Neural cell (in vitro differentiated cells): Measurements from ENCODE around the gene DIMT1. TPM values are rescaled to one million over a fixed set of nuclear protein-coding genes. Genes with fewer than 3 reads are reported as not detected.

Source experiments
- H2AFZ ChIP-seq: fragments of 200-600, 300-800 bp; sonication (generic), shearing (Covaris generic); 2 replicates; pipeline ENCODE4 v1.6.0; 2014; ENCODE audit warnings: low read depth, mild to moderate bottlenecking, antibody characterized with exemption, low read length, moderate library complexity
- H3F3A ChIP-seq: fragments of 200-600 bp; shearing (Covaris generic); 2 replicates; pipeline ENCODE4 v1.6.1; 2016; ENCODE audit warnings: mild to moderate bottlenecking, moderate library complexity, mixed read lengths, antibody characterized with exemption, low read length; ENCODE audit not compliant: insufficient read depth, poor library complexity, severe bottlenecking
- H3K27ac ChIP-seq: fragments of 200-600, 300-800 bp; sonication (generic), shearing (Covaris generic); 2 replicates; pipeline ENCODE4 v1.5.1; 2014; ENCODE audit warnings: mild to moderate bottlenecking, low read length, moderate library complexity
- H3K27me3 ChIP-seq: fragments of 300-800, 200-600 bp; sonication (generic), shearing (Covaris generic); 2 replicates; pipeline ENCODE4 v1.6.0; 2014; ENCODE audit warnings: mild to moderate bottlenecking, low read depth, low read length, moderate library complexity; ENCODE audit not compliant: insufficient read depth
- H3K36me3 ChIP-seq: fragments of 300-800, 200-600 bp; sonication (generic), shearing (Covaris generic); 2 replicates; pipeline ENCODE4 v1.5.1; 2014; ENCODE audit warnings: mild to moderate bottlenecking, antibody characterized with exemption, low read length, moderate library complexity; ENCODE audit not compliant: insufficient read depth
- H3K4me2 ChIP-seq: fragments of 300-800, 200-600 bp; sonication (generic), shearing (Covaris generic); 2 replicates; pipeline ENCODE4 v1.6.0; 2014; ENCODE audit warnings: mild to moderate bottlenecking, low read length
- H3K4me3 ChIP-seq: fragments of 300-800, 200-600 bp; sonication (generic), shearing (Covaris generic); 2 replicates; pipeline ENCODE4 v1.5.1; 2014; ENCODE audit warnings: mild to moderate bottlenecking, low read length, moderate library complexity
- H3K79me2 ChIP-seq: fragments of 200-600 bp; shearing (Covaris generic); replicated peaks from 2 replicates; pipeline ENCODE4 v1.6.0; 2014; ENCODE audit warnings: mild to moderate bottlenecking, low read length, moderate library complexity; ENCODE audit not compliant: insufficient read depth
- H3K9ac ChIP-seq: fragments of 300-800, 200-600 bp; sonication (generic), shearing (Covaris generic); 2 replicates; pipeline ENCODE4 v1.6.1; 2016; ENCODE audit warnings: mild to moderate bottlenecking, low read length, mixed read lengths
- H3K9me2 ChIP-seq: fragments of 200-600 bp; shearing (Covaris generic); 2 replicates; pipeline ENCODE4 v1.6.1; 2016; ENCODE audit warnings: mild to moderate bottlenecking, low read length, mixed read lengths; ENCODE audit not compliant: insufficient read depth
- H3K9me3 ChIP-seq: fragments of 200-600, 300-800 bp; sonication (generic), shearing (Covaris generic); 2 replicates; pipeline ENCODE4 v1.6.1; 2016; ENCODE audit warnings: mild to moderate bottlenecking, mixed run types, low read length, moderate library complexity, mixed read lengths
- H4K20me1 ChIP-seq: fragments of 200-600 bp; shearing (Covaris generic); 2 replicates; pipeline ENCODE4 v1.6.1; 2016; ENCODE audit warnings: mild to moderate bottlenecking, mixed run types; ENCODE audit not compliant: insufficient read depth
- CTCF ChIP-seq: fragments of 450-650 bp; IDR thresholded peaks from 2 replicates; pipeline ENCODE4 v1.5.1; 2014; ENCODE audit warnings: antibody characterized with exemption, mild to moderate bottlenecking, moderate library complexity; ENCODE audit not compliant: poor library complexity, severe bottlenecking
- EP300 ChIP-seq: fragments of 450-650 bp; conservative IDR thresholded peaks from 2 replicates; pipeline ENCODE4 v1.6.1; 2014; ENCODE audit warnings: antibody characterized with exemption, mild to moderate bottlenecking, moderate library complexity; ENCODE audit not compliant: poor library complexity, severe bottlenecking
- EZH2 ChIP-seq: fragments of 200-600, 300-800 bp; shearing (Covaris generic), sonication (generic); IDR thresholded peaks from 2 replicates; pipeline ENCODE4 v1.6.1; 2014; ENCODE audit warnings: antibody characterized with exemption, low read length, borderline replicate concordance, mild to moderate bottlenecking; ENCODE audit not compliant: insufficient read depth, poor library complexity, severe bottlenecking
- MXI1 ChIP-seq: fragments of 450-650 bp; conservative IDR thresholded peaks from 2 replicates; pipeline ENCODE4 v1.6.1; 2014; ENCODE audit warnings: antibody characterized with exemption, mild to moderate bottlenecking; ENCODE audit not compliant: poor library complexity, severe bottlenecking
- POLR2AphosphoS5 ChIP-seq: IDR thresholded peaks from 2 replicates; pipeline ENCODE4 v1.6.1; 2012
- RAD21 ChIP-seq: fragments of 450-650 bp; conservative IDR thresholded peaks from 2 replicates; pipeline ENCODE4 v1.6.1; 2014; ENCODE audit warnings: antibody characterized with exemption, mild to moderate bottlenecking, moderate library complexity
- REST ChIP-seq: IDR thresholded peaks from 2 replicates; pipeline ENCODE4 v1.6.1; 2012; ENCODE audit warnings: borderline replicate concordance
- SMC3 ChIP-seq: fragments of 450-650 bp; conservative IDR thresholded peaks from 2 replicates; pipeline ENCODE4 v1.6.1; 2014; ENCODE audit warnings: antibody characterized with exemption, mild to moderate bottlenecking, moderate library complexity; ENCODE audit not compliant: poor library complexity
- TAF1 ChIP-seq: IDR thresholded peaks from 2 replicates; pipeline ENCODE4 v1.6.1; 2012; ENCODE audit warnings: low read depth
- polyA minus RNA-seq: library from RNA; depleted of rRNA, polyadenylated mRNA; stranded (reverse); fragments of >200 nt; gene quantifications from 2 replicates; pipeline ENCODE4 v1.2.3, GENCODE V29; 2014
- polyA plus RNA-seq: library from polyadenylated mRNA; depleted of rRNA; stranded (reverse); fragments of >200 nt; gene quantifications from 2 replicates; pipeline ENCODE4 v1.2.3, GENCODE V29; 2014

DIMT1 gene
- polyA plus RNA-seq (15.2 and 20.0 TPM in 2 replicates), polyA minus RNA-seq (10.0 and 11.3 TPM in 2 replicates)

- no peaks in the 10 kb centered on the region for H3F3A ChIP-seq
- no peaks in the 10 kb centered on the region for H3K79me2 ChIP-seq
- peak within 1 kb of the TSS; percentile 98 for H3K4me3 ChIP-seq
- no peaks in the 10 kb centered on the region for H3K9me2 ChIP-seq
- H2AFZ ChIP-seq, result peak within 1 kb of the TSS; percentile 81
- peak within 1 kb of the TSS; percentile 67 for H3K9ac ChIP-seq
- H3K4me2 ChIP-seq, result peak within 1 kb of the TSS; percentile 86
- H3K27ac ChIP-seq, result peak within 1 kb of the TSS; percentile 77
- no peaks in the 10 kb centered on the region for H4K20me1 ChIP-seq
- no peaks in the 10 kb centered on the region for H3K9me3 ChIP-seq
- no peaks in the 10 kb centered on the region for H3K36me3 ChIP-seq
- peak; percentile 31 for TF ChIP-seq RAD21
- TF ChIP-seq MXI1, result peak; percentile 99
- TF ChIP-seq TAF1, result no peak
- peak; percentile 26 for TF ChIP-seq SMC3
- TF ChIP-seq POLR2AphosphoS5, result peak; percentile 83
- TF ChIP-seq EZH2, result no peak
- no peak for TF ChIP-seq CTCF
- TF ChIP-seq REST, result no peak
- peak; percentile 11 for TF ChIP-seq EP300
- H3K27me3 ChIP-seq, result no peaks in the 10 kb centered on the region
Observed at GRCh38 chr5:62403411-62404250, at the start of gene DIMT1. DIMT1 (minus strand) TSS chr5:62403905; CDS start chr5:62403772, 133 bp downstream.

- Histone ChIP-seq H3K27ac (no peak overlapping the region), H2AFZ (no peak overlapping the region), H3K9ac (no peak overlapping the region)
Observed at GRCh38 chr5:62450259-62450658, 46.6 kb upstream of the DIMT1 start.

More at GRCh38 chr5:62450259-62450658, 46.6 kb upstream of the DIMT1 start:
- Histone ChIP-seq H3K9me2 (no peaks in the 10 kb centered on the region), H3K4me3 (no peak overlapping the region), H3K4me2 (no peak overlapping the region), H3K9me3 (no peaks in the 10 kb centered on the region), H3K79me2 (no peaks in the 10 kb centered on the region), H3K36me3 (no peaks in the 10 kb centered on the region), H4K20me1 (no peaks in the 10 kb centered on the region), H3F3A (no peaks in the 10 kb centered on the region), H3K27me3 (no peaks in the 10 kb centered on the region)
- TF ChIP-seq SMC3 (no peak), MXI1 (no peak), REST (no peak), RAD21 (no peak), EZH2 (no peak), CTCF (no peak), EP300 (no peak), TAF1 (no peak), POLR2AphosphoS5 (no peak)
